HFFc6 (cell line): Measurements from ENCODE around the gene NOS1AP. TPM values are rescaled to one million over a fixed set of nuclear protein-coding genes. Genes with fewer than 3 reads are reported as not detected.

Source experiments
- DNase-seq: peaks from one replicate; pipeline ENCODE4 v3.0.0-alpha.2; 2018
- H3K27ac Mint-ChIP-seq: 2 replicates; pipeline ENCODE4 v1.8.0; 2020; ENCODE audit warnings: mild to moderate bottlenecking, mixed read lengths
- H3K27me3 Mint-ChIP-seq: 2 replicates; pipeline ENCODE4 v1.8.0; 2021; ENCODE audit warnings: mild to moderate bottlenecking, moderate library complexity, mixed read lengths; ENCODE audit not compliant: insufficient read depth
- H3K36me3 Mint-ChIP-seq: 2 replicates; pipeline ENCODE4 v1.8.0; 2021; ENCODE audit warnings: low read depth, mixed read lengths
- H3K4me1 Mint-ChIP-seq: 2 replicates; pipeline ENCODE4 v1.8.0; 2020; ENCODE audit warnings: low read depth, mixed read lengths
- H3K4me3 Mint-ChIP-seq: 2 replicates; pipeline ENCODE4 v1.8.0; 2020; ENCODE audit warnings: mild to moderate bottlenecking, moderate library complexity, mixed read lengths
- H3K9me3 Mint-ChIP-seq: 2 replicates; pipeline ENCODE4 v1.8.0; 2020; ENCODE audit warnings: mild to moderate bottlenecking, mixed read lengths
- CTCF ChIP-seq: fragments of 200-600 bp; sonication (generic); IDR thresholded peaks from 2 replicates; pipeline ENCODE4 v1.5.0; 2021; ENCODE audit warnings: antibody characterized with exemption, mild to moderate bottlenecking
- total RNA-seq, 6 experiments: library from RNA; stranded (reverse); fragmentation: NEBNext Ultra II Directional; extraction: Animal tissue kit (Norgen Biotek cat#: 25700); gene quantifications; 2 replicates in 1 of 6; 3 replicates in 5 of 6; pipeline ENCODE4 v1.2.3, GENCODE V29; 2021

The NOS1AP gene
- total RNA-seq, 6 experiments from 2014 or later, result 0.11 to 0.62 (median 0.29) TPM

GRCh38 chr1:162389971-162390370 is 320.5 kb downstream of the NOS1AP start:
- DNase-seq, result no peak
- H3K27ac Mint-ChIP-seq, result no peak overlapping the region
- TF ChIP-seq CTCF, result no peak
- peaks cover 35% of the 10 kb centered on the region for H3K27me3 Mint-ChIP-seq
- no peaks in the 10 kb centered on the region for H3K36me3 Mint-ChIP-seq
- H3K4me3 Mint-ChIP-seq, result no peak overlapping the region
- H3K9me3 Mint-ChIP-seq, result no peaks in the 10 kb centered on the region
- peaks cover 12% of the 10 kb centered on the region for H3K4me1 Mint-ChIP-seq

- Mint-ChIP-seq H3K9me3 (no peaks in the 10 kb centered on the region), H3K4me1 (peaks cover 12% of the 10 kb centered on the region), H3K36me3 (no peaks in the 10 kb centered on the region), H3K27ac (no peak overlapping the region), H3K4me3 (no peak overlapping the region), H3K27me3 (peaks cover 31% of the 10 kb centered on the region)
- TF ChIP-seq CTCF, result no peak
- no peak for DNase-seq
These were observed 321.1 kb downstream of the NOS1AP start for GRCh38 chr1:162390396-162391185.

- H3K27ac Mint-ChIP-seq, result no peak overlapping the region
- H3K36me3 Mint-ChIP-seq, result no peaks in the 10 kb centered on the region
- peak overlapping the region; percentile 35; the same call in 1 of the 2 replicates for H3K4me3 Mint-ChIP-seq
- no peaks in the 10 kb centered on the region for H3K9me3 Mint-ChIP-seq
- DNase-seq, result peak; percentile 34
- peak; percentile 86 for TF ChIP-seq CTCF
- peaks cover 12% of the 10 kb centered on the region for H3K4me1 Mint-ChIP-seq
- peaks cover 32% of the 10 kb centered on the region for H3K27me3 Mint-ChIP-seq
These were observed 322.5 kb downstream of the NOS1AP start for GRCh38 chr1:162391790-162392563.

- no peaks in the 10 kb centered on the region for H3K9me3 Mint-ChIP-seq
- no peak for DNase-seq
- H3K4me3 Mint-ChIP-seq, result no peak overlapping the region
- no peak for TF ChIP-seq CTCF
- H3K36me3 Mint-ChIP-seq, result no peaks in the 10 kb centered on the region
- H3K4me1 Mint-ChIP-seq, result no peaks in the 10 kb centered on the region
- no peak overlapping the region for H3K27ac Mint-ChIP-seq
- H3K27me3 Mint-ChIP-seq, result peaks cover 22% of the 10 kb centered on the region
These were observed 326.9 kb downstream of the NOS1AP start for GRCh38 chr1:162396201-162396906.

- no peak for DNase-seq
- TF ChIP-seq CTCF, result no peak
- Mint-ChIP-seq H3K36me3 (no peaks in the 10 kb centered on the region), H3K27ac (no peak overlapping the region), H3K4me3 (no peak overlapping the region), H3K27me3 (peaks cover 22% of the 10 kb centered on the region), H3K9me3 (no peaks in the 10 kb centered on the region), H3K4me1 (no peaks in the 10 kb centered on the region)
These were observed 327.6 kb downstream of the NOS1AP start for GRCh38 chr1:162397039-162397448.
